ENCODE results near the gene KBTBD2.

DNA sequence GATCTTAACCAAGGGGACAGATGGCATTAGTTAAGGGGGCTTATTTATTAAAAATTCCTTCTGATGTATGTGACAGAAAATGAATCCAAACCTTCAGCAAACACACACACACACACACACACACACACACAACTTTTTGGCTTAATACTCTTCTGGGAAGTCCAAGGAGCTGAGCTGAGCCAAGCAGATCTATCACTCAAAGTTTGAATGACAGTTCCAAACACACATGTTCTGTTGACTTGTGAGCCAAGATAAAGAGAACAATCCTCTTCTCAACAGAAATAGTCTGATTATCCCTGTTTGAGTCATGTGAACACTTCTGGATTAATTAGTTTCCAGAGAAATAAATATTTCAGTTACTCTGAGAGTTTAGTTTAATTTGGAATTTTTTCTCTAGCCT, 31.5 kb downstream of the KBTBD2 start:
- TF ChIP-seq POLR2AphosphoS5 (IDR thresholded peaks at IDR 0.05; ENCODE audit: low read depth, low read length) (no peak), POLR2A (IDR thresholded peaks at IDR 0.05; ENCODE audit: low read depth, low read length) (no peak), TAF1 (IDR thresholded peaks at IDR 0.05; ENCODE audit: borderline replicate concordance, low read depth, low read length) (no peak)
